Activated gamma-delta T cell treated with anti-CD3 and anti-CD28 coated beads, Interleukin-2, amount 50 U/mL, for 16 hours (primary cell): Measurements from ENCODE around the gene DOK5.

Experiments used
- DNase-seq: peaks from one replicate; pipeline ENCODE4 v3.0.0-alpha.2; 2020; ENCODE audit warnings: low read depth

DOK5 gene

DNA sequence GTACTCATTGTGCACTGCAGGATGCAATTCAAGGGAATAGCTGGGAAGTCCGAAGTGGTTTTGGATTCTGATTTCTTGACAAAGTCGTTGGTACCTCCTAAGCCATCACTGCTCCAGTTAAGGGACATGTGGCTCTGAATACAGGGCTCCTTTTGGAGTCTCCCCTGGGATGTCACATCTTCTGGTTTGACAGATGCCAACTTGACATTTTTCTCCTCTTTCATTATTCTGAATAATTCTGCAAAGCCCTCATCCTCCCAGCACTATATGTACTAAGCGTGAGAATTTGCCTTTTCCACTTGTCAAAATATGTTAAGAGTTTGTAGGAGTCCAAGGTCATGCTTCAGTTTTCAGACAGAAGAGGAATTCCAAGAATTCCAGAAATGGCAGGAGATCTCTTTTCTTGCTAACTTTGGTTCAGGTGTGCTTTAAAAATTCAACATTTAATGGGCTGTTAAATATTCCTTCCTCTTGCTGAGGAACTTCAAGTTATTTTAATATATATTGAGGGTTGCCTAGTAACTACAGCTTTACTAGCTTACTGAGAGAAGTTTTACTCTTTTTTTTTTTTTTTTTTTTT lies 38.7 kb downstream of the DOK5 start:
- DNase-seq, result no peak

DNA sequence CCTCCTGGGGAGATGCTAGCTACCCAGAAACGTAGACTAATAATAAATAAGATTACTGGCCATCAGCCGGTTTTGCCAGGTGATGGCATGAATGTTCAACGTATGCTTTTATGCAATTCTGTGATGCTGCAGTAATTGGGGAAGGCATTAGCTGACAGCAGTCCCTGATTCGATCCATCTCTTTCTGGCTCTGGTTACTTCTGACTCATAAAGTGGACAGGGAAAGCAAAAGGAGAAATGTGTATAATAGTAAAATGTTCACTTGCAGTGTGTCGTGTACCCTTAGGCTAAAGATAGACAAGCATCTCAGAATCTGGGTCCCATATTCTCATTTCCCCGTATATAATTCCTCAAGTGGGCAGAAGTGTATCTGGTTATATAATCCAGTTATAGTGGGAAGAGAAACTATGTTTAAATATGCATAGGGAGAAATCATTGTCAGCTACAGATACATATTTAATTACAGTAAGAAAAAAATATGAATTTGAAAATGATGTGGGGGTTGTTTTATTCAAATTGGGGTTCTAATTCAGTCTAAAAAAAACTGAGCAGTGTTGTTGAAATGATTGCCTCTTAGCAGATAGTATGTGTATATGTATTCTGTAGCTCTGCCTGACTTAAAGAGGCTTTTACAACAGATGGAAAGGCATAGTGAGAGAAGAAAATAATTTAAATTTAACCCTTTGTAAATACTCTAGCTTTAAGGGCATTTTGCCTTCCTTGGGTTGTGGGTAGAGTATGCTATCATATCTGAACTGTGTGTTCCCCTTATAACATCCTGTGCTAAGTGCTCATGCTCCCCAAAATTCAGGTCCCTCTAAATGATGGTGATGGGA lies 40.6 kb downstream of the DOK5 start:
- no peak for DNase-seq

DNA sequence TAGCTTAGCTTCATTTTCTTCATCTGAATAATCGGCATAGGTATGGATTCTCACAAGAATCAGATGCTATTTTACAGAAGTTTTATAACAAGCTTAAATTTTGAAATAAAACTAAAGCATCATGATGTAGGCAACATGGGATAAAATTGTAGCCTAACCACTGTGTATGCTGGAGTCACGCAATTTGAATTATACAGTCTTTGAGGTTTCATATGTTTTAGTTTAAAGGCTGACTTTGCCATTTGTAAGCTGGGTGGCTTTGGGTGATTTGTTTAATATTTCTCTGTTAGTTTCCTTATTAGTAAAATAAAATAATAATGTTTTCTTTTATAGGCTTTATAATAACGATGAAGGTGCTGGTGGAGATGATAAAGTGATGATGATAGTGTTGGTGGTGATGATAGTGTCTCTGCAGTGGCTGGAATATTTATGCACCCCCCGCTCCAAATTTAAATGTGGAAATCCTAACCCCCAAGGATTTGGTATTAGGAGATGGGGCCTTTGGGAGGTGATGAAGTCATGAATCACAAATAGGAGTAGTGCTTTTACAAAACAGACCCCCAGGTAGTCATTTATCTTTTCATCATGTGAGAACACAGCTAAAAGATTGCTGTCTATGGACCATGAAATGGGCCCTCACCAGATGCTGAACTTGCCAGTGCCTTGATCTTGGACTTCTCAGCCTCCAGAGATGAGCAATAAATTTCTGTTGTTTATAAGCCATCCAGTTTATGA lies 42.0 kb downstream of the DOK5 start:
- DNase-seq, result no peak

DNA sequence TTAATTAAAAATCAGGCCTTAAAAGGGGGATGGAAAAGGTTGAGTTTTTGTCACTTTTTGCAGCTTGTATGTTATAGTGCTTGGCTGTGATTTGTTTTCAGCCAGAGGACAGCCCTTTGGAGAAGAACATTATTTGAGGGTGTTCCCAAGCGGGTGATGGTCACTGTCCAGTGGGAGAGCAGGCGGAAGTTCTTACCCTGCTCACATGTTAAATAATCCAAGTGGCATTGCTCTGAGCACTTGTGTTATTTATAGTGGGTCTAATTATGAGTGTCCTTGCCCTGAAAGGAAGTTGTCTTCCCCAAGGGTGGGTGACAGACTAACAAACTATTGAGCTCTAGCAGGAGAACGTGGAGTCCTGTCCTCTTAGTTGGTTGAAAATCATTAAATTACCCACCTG lies 49.5 kb downstream of the DOK5 start:
- no peak for DNase-seq

DNA sequence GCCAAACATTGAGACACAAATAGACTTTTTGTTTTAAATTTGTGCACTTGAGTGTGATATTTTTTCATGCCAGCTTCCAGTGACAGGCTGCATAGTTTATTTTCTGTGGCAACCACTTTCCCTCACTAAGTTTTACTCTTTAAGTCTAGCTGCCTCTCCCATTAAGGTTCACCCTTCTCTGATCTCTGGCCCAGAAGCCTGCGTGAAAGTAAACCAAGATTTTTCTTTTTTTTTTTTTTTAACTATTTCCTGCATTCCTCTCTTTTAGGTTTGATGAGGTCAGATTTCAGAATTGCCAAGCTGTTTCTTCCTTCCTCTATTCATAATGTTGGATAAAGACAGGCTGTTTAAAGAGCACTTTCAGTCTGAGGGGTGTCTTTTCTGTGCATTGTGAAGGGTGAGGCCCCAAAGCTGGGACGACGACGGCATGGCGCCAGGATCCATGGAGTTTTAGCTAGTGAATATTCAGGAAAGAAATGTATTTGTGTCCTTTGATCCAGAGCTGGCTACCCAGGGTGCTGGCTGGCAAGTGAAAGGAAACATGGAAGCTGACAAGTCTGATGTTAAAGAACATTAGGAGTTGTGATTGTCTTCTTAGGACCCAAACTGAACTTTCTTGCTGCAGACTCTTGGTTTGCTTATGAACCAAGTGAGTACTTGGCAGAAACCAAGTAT lies 50.7 kb downstream of the DOK5 start:
- no peak for DNase-seq

DNA sequence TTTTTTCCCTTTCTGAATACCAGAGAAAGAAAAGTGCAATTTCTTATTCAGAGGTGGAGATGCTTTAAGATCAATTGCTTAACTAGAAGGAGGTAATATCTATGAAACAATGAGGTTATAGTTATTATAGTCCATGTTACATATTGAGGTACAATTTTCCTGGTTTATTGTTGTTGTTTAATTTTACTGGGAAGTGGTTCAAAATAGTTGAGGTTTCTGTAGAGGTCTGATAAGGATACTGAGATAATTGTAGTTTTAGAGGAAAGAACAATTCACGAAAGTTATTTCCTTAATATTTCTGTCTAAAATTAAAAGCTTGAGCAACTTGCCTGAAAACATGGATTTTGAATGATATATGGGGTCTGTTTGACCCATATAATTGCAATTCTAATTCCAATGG lies 51.4 kb downstream of the DOK5 start:
- DNase-seq, result no peak

DNA sequence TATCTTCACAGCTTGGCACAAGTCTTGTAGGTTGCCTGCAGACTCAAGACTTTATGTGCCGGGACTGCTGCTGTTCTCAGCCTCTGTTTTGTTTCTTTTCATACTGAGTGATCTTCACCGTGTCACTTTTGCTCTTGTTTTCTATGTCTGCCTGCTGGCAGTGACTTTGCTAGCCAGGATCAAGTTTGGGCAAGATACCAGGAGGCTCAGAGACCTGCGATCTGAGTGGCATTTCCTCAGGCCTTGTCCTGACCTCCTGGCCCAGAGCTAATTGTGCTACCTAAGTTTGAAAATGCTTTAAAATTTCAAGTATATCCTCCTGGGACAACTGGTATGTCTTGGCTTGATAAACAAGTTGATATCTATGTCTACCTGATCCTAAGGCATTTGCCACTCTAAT lies 57.2 kb downstream of the DOK5 start:
- no peak for DNase-seq

DNA sequence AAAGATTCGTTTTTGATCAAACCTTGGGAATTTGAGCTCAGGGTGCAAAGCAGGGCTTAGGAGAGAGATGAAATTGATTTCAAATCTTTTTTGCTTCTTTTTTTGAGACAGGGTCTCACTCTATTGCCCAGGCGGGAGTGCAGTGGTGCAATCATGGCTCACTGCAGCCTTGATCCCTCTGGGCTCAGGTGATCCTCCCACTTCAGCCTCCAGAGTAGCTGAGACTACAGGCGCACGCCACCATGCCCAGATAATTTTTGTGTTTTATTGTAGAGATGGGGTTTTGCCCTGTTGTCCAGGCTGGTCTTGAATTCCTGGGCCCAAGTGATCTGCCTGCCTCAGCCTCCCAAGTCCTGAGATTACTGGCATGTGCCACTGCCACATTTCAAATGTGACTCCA lies 58.7 kb downstream of the DOK5 start:
- DNase-seq, result no peak

DNA sequence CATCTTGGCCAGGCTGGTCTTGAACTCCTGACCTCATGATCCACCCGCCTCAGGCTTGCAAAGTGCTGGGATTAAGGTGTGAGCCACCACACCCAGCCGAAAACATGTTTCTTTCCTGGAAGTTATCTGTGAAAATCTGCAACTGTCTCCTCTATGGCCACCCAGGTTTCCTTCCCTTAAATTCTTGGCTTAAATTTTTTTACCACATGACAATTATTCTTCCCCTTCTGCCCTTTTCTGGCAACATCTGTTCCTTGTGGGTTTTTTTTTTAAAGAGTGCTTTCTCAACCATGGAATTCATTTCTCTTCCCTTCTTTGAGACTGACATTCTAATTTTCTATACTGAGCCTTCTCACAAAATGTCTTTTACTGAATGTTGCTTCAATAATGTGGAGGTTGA lies 59.6 kb downstream of the DOK5 start:
- no peak for DNase-seq

DNA sequence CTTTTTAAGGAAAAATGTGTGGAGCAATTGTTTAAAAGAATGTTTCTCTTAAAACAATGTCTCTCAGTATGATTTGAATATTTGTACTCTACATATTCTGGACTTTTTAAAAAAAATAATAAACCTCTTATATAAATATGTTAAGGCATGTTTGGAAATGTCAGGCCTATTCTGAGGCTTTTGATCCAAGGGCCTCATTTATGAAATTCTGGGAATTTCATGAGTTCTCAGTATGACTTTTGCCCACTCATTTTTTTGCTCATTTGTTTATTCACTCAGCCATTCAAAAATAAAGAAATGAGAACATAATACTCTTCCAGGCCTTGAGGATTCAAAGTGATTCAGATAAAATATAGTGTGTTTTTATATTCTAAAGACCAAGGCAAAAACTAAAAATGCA lies 60.4 kb downstream of the DOK5 start:
- no peak for DNase-seq

DNA sequence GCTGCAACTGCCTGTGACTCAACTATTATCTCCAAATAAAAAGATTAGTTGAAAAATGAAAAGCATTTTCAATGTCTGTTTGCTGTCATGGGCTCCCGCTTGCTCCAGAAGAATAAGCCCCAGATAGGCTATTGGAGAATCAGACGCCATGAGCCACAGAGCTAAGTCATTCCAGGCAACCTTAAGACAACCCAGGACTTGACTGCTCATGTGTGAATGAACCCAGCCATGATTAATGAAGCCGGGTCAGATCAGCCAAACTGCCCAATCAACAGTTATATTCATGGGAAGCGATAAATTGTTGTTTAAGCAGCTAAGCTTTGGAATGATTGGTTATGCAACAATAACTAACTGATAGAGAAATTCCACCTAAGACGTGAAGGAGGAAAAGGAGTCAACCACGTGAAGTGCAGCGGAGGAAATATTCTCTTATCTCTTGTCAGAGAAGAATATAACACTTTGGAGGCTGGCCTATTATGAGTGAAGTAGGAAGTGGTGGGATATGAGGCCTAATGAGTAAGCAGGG lies 64.2 kb downstream of the DOK5 start:
- DNase-seq, result no peak

DNA sequence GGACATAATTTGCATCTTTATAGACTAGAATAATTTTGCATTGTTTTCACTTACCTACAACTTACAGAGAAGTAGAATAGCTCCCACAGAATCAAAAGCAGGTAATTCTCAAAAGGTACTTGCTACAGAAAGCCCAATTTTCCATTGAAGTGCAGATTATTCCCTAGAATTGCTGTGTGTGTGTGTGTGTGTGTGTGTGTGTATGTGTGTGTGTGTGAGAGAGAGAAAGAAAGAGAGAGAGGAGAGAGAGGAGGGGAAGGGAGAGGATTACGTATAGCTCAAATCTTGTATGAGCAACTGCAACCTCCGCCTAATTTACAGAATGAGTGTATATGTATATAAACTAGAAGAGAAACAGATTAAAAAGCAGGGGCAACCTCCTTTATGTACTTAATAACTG lies 68.0 kb downstream of the DOK5 start:
- no peak for DNase-seq

DNA sequence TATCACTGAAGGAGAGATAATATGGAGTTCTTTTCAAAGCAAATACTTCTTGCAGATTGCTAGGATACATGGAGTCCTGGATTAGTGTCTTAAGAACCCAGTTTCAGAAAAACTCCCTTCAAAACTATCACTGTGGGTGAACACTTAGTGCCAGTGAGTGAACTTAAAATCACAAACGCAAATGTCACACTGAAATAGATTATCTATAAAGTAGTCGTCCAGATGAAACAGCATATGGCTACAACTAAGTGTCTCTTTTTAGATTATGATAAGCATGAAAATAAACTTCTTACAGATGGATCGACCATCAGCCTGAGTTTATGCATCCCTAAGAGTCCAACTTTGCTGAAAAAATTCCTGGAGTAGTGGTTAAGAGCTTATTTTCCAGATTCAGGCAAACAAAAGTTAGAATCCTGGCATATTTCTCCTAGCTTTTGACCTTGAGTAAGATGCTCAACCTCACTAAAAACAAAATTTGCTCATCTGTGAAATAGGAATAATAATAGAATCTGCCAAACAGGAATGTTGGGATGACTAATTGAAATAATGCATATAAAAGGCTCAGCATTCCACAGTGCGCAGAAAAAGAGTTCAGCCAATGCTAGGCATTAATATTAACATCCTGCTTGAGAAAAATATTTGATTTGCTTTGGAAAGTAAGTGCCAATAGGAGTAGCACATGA lies 70.4 kb downstream of the DOK5 start:
- DNase-seq, result no peak

DNA sequence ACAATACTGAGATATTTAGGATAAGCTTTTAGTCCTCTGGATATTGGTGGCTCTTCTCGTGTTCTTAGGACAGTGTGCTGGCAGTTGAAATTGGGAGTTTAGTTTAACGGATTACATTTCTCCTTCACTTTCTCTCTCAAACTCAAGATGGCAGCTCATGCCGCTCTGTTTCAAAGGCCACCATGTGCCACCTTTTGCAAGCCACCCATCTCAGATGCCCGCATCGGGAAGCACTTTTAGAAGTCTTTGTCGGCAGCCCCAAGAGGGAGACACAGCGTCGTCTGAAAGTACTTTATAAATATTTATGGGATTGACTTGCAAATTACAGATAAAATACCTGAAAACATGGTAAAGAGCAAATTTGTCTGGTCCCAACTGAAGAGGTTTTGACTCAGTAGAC lies 73.5 kb downstream of the DOK5 start:
- no peak for DNase-seq

DNA sequence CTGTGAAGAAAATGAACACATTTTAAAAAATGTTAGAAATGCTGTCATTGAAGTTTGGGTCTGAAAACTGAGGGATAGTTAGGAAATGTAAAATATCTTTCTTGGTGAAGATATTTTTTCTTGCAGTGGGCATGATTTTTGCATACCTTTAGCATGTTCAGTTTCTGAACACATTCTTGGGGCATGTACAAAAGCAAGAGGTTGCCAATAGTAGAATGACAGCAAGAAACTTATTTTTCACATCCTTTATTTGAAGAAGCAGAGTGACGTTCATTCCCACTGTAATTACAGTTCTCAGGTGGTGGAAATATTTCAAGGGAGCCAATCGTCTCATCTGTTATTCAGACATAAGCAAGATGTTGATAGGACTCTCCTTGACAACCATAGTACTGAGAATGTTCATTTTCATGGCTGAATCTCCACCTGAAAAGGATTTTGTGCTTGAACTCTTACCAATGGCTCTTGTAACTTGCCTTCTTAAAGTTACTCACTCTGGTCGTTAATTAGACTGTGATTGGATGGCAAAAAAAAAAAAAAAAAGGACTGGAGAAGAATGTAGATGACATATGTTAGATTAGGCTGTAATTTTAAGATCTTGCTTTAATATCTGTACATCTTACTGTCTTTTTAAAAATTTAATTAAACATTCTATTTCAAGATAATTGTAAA lies 74.4 kb downstream of the DOK5 start:
- no peak for DNase-seq

DNA sequence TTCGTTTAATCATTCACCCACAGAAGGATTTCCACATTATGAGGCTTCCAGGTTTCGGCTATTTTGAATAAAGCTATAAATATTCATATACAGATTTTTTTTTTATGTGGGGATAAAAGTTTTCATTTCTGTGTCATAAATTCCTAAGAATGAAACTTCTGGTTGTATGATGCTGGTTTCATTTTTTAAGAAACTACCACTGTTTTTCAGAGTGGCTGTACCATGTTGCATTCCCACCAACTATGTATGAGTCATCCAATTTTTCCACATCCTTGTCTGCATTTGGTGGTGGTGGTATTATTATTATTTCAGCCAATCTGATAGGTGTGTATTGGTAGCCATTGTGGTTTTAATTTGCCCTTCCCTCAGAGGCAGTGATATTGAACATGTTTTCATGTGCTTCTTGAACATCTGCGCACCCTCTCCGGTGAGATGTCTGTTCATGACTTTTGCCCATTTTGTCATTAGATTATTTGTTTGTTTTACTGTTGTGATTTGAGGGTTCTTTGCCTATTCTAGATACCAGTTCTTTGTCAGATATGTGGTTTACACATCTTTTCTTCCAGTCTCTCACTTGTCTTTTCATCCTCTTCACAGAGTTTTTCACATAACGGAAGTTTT lies 75.5 kb downstream of the DOK5 start:
- DNase-seq, result no peak

DNA sequence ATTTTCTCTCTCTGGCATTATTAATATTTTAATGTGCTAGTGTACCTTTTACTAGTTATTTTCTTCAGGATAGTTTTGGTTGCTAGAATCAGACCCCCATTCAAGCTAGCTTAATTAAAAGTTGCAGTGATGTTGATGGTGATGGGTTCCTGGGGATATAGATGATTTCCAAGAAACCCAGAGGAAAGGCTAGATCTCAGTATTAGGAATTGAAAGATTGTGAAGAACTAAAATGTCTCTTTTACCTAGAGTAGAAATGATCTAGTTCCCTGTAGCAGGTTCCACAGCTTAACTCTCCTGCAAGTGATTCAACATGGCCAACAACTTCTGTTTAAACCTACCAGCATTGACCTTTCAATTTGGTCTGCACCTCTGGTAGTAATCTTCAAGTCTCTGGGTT lies 78.6 kb downstream of the DOK5 start:
- DNase-seq, result no peak

DNA sequence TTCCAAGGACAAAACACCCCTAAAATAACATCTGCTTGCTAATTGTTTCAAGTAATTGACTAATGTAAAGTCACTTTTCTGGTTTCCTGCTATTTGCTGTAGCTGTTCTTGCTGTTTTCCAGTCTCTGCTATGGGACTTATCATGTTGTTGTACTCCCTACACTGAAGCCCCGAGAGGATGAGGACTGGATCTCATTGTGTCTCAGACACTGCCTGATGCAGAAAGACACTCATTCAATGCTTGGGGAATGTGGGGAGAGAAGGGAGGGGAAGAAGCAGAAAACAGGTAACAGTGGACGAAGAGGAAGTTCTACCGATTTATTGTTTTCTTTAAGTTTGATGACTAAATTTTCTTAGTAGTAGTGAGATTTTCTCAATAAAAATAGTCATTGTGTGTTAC lies 79.8 kb downstream of the DOK5 start:
- DNase-seq, result no peak

DNA sequence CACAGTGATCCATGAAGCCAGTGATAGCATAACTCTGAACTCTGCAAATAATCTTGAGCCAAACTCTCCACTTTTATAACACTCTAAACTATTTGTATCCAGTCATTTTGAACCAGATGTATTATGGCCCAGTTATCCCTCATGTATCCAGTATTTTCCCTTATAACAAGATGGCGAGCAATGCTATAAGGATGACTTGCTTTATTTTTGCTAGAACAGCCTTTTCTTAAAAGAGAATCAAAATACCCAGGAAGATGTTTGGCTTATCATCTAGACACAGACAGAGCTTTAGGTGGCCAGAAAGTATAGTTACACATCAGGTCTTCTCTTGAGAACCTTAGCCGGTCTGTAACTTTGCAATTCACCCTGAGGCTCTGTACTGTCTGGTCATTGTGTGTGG lies 81.0 kb downstream of the DOK5 start:
- DNase-seq, result no peak

DNA sequence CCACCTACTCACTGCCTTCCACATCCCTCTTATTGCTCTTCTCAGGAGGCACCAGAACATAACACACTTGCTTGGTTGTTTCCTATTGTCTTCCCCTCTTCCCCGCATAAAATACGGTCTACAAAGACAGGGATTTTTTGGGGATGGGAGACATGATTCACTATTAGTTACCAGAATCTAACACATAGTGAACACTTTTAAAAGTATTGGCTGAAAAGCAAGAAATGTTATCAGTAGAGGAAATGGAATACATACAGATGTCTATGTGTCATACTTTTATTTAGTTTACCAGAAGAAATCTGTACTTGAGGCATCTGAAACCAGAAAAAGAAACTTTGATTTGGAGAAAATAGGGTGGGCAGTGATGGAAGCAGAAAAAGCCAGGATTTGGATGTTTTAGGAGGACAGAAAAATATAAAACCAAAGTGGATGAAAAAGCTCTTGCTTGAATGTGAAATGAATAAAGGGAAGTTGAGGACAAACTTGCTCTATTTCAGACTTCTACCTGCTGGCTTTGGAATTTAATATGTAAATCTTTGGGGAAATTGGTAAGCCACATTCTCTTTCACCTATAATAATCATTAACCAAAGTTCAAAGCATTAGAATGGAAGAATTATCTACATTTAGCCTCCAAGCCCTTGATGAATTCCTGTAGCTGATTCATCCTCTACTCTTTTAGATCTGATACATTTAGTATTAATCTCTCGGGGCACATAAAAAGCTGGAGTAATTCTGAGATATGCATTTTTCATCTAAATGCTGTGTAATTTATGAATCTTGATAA lies 82.6 kb downstream of the DOK5 start:
- no peak for DNase-seq
